K562 (cell line): ENCODE measurements around the gene CDS2. TPM values are rescaled to one million over a fixed set of nuclear protein-coding genes. Genes with fewer than 3 reads are reported as not detected.

Experiments used
- ATF4 ChIP-seq: fragments of 450-650 bp; formaldehyde crosslinking; IDR thresholded peaks from 2 replicates; pipeline ENCODE4 v1.4.0; 2022; ENCODE audit warnings: mild to moderate bottlenecking, moderate library complexity
- CHD7 ChIP-seq: fragments of 200-600 bp; sonication (generic); IDR thresholded peaks from one replicate; pipeline ENCODE4 v1.6.1; 2012; ENCODE audit warnings: mild to moderate bottlenecking, low read depth, low read length, inconsistent platforms
- TFE3 ChIP-seq: fragments of 450-650 bp; formaldehyde crosslinking; IDR thresholded peaks from 2 replicates; pipeline ENCODE4 v1.4.0; 2020; ENCODE audit warnings: mild to moderate bottlenecking, mixed read lengths
- polyA plus RNA-seq, 8 experiments: library from polyadenylated mRNA; depleted of rRNA in 4 of 8; stranded (reverse) in 5 of 8; unstranded in 3 of 8; fragments of >200 nt; fragmentation: Nextera tagmentation in 2 of 8; fragmentation: Illumina TruSeq in 1 of 8; extraction: Ambion mirVana in 2 of 8; extraction: Trizol in 1 of 8; gene quantifications; 2 replicates each; pipeline versions ENCODE4 v1.2.1 to v1.2.3, GENCODE V29; 2011 to 2014; ENCODE audit warnings: inconsistent platforms in 1 of 8, missing spikeins in 1 of 8
- total RNA-seq, 7 experiments: library from RNA; depleted of rRNA in 6 of 7; stranded (reverse); fragments of >200 nt in 6 of 7; fragmentation: Illumina TruSeq in 2 of 7; extraction: Trizol in 2 of 7; gene quantifications; 2 replicates each; pipeline versions ENCODE4 v1.2.1 to v1.2.3, GENCODE V29; 2011 to 2021; ENCODE audit warnings: low replicate concordance in 1 of 7
- TF ChIP-seq, protein P1 (sequence below): fragments of 250-450 bp; sonication (Bioruptor Pico); IDR thresholded peaks from 2 replicates; pipeline ENCODE4 v1.5.0; 2021; ENCODE audit warnings: mild to moderate bottlenecking, borderline replicate concordance
- TF ChIP-seq, protein P2 (sequence below): fragments of 250-450 bp; sonication (Bioruptor Pico); IDR thresholded peaks from 2 replicates; pipeline ENCODE4 v1.5.0; 2020; ENCODE audit warnings: mild to moderate bottlenecking, borderline replicate concordance

CDS2 gene
- total and polyA plus RNA-seq, 9 of the 15 experiments (the other 6 are each of a cell fraction or from before 2014, with no cell fraction given), result 6.4 to 46.4 (median 12.2) TPM

GRCh38 chr20:5122873-5123260, 3.9 kb upstream of the CDS2 start (continued):
- TF ChIP-seq CHD7 (no peak), ATF4 (CRISPR knock-in tag) (no peak), TFE3 (CRISPR knock-in tag) (no peak)
- TF ChIP-seq, protein P1, sequence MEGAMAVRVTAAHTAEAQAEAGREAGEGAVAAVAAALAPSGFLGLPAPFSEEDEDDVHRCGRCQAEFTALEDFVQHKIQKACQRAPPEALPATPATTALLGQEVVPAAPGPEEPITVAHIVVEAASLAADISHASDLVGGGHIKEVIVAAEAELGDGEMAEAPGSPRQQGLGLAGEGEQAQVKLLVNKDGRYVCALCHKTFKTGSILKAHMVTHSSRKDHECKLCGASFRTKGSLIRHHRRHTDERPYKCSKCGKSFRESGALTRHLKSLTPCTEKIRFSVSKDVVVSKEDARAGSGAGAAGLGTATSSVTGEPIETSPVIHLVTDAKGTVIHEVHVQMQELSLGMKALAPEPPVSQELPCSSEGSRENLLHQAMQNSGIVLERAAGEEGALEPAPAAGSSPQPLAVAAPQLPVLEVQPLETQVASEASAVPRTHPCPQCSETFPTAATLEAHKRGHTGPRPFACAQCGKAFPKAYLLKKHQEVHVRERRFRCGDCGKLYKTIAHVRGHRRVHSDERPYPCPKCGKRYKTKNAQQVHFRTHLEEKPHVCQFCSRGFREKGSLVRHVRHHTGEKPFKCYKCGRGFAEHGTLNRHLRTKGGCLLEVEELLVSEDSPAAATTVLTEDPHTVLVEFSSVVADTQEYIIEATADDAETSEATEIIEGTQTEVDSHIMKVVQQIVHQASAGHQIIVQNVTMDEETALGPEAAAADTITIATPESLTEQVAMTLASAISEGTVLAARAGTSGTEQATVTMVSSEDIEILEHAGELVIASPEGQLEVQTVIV, result no peak
- TF ChIP-seq, protein P2, sequence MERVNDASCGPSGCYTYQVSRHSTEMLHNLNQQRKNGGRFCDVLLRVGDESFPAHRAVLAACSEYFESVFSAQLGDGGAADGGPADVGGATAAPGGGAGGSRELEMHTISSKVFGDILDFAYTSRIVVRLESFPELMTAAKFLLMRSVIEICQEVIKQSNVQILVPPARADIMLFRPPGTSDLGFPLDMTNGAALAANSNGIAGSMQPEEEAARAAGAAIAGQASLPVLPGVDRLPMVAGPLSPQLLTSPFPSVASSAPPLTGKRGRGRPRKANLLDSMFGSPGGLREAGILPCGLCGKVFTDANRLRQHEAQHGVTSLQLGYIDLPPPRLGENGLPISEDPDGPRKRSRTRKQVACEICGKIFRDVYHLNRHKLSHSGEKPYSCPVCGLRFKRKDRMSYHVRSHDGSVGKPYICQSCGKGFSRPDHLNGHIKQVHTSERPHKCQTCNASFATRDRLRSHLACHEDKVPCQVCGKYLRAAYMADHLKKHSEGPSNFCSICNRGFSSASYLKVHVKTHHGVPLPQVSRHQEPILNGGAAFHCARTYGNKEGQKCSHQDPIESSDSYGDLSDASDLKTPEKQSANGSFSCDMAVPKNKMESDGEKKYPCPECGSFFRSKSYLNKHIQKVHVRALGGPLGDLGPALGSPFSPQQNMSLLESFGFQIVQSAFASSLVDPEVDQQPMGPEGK (CRISPR knock-in tag), result no peak
- TF ChIP-seq, all 486 proteins: peak for 38
